ENCODE measurements around the gene CEP72. TPM values are rescaled to one million over a fixed set of nuclear protein-coding genes. Genes with fewer than 3 reads are reported as not detected.
"Not testable (repeated sequence)": the region's sequence is repeated elsewhere in the genome, so short reads cannot be mapped to it uniquely, and the experiment has no call there.

CEP72 gene
- total RNA-seq, 1 donor from 2014 or later: 4.8 TPM

- not testable (repeated sequence) for H3K4me3 ChIP-seq (ENCODE audit: low read depth, low read length); H3K27me3 ChIP-seq (ENCODE audit: control insufficient read depth, insufficient read depth, low read length); H3K36me3 ChIP-seq (ENCODE audit: control insufficient read depth, insufficient read depth, low read length); DNase-seq (ENCODE audit: low read depth)
Measured at GRCh38 chr5:682651-683358, 70.7 kb downstream of the CEP72 start.

- Histone ChIP-seq H3K27me3 (ENCODE audit: control insufficient read depth, insufficient read depth, low read length) (peaks cover 3% of the 10 kb centered on the region), H3K36me3 (ENCODE audit: control insufficient read depth, insufficient read depth, low read length) (no peaks in the 10 kb centered on the region), H3K4me3 (ENCODE audit: low read depth, low read length) (no peak overlapping the region)
- DNase-seq (ENCODE audit: low read depth): no peak
- TF ChIP-seq CTCF (IDR thresholded peaks at IDR 0.05; ENCODE audit: insufficient read depth, low read length, poor library complexity, severe bottlenecking): no peak
Measured at GRCh38 chr5:683551-684481, 71.7 kb downstream of the CEP72 start.

GRCh38 chr5:684751-685216 is 72.6 kb downstream of the CEP72 start:
- no peak for TF ChIP-seq CTCF (IDR thresholded peaks at IDR 0.05; ENCODE audit: insufficient read depth, low read length, poor library complexity, severe bottlenecking)
- Histone ChIP-seq H3K36me3 (ENCODE audit: control insufficient read depth, insufficient read depth, low read length) (no peaks in the 10 kb centered on the region), H3K27me3 (ENCODE audit: control insufficient read depth, insufficient read depth, low read length) (peaks cover 3% of the 10 kb centered on the region), H3K4me3 (ENCODE audit: low read depth, low read length) (no peak overlapping the region)
- DNase-seq (ENCODE audit: low read depth): no peak

GRCh38 chr5:685262-686171 is 73.4 kb downstream of the CEP72 start:
- no peak overlapping the region for H3K4me3 ChIP-seq (ENCODE audit: low read depth, low read length)
- TF ChIP-seq CTCF (IDR thresholded peaks at IDR 0.05; ENCODE audit: insufficient read depth, low read length, poor library complexity, severe bottlenecking): no peak
- no peaks in the 10 kb centered on the region for H3K36me3 ChIP-seq (ENCODE audit: control insufficient read depth, insufficient read depth, low read length)
- peaks cover 3% of the 10 kb centered on the region for H3K27me3 ChIP-seq (ENCODE audit: control insufficient read depth, insufficient read depth, low read length)
- no peak for DNase-seq (ENCODE audit: low read depth)

- not testable (repeated sequence) for DNase-seq (ENCODE audit: low read depth); H3K36me3 ChIP-seq (ENCODE audit: control insufficient read depth, insufficient read depth, low read length); H3K4me3 ChIP-seq (ENCODE audit: low read depth, low read length); H3K27me3 ChIP-seq (ENCODE audit: control insufficient read depth, insufficient read depth, low read length)
Measured at GRCh38 chr5:686172-686523, 74.0 kb downstream of the CEP72 start.

GRCh38 chr5:686936-687335 is 74.8 kb downstream of the CEP72 start:
- H3K27me3 ChIP-seq (ENCODE audit: control insufficient read depth, insufficient read depth, low read length); DNase-seq (ENCODE audit: low read depth); H3K4me3 ChIP-seq (ENCODE audit: low read depth, low read length); H3K36me3 ChIP-seq (ENCODE audit: control insufficient read depth, insufficient read depth, low read length): not testable (repeated sequence)

GRCh38 chr5:688348-689010 is 76.3 kb downstream of the CEP72 start:
- not testable (repeated sequence) for H3K36me3 ChIP-seq (ENCODE audit: control insufficient read depth, insufficient read depth, low read length); DNase-seq (ENCODE audit: low read depth); H3K4me3 ChIP-seq (ENCODE audit: low read depth, low read length)
- peaks cover 13% of the 10 kb centered on the region for H3K27me3 ChIP-seq (ENCODE audit: control insufficient read depth, insufficient read depth, low read length)

- peaks cover 14% of the 10 kb centered on the region for H3K27me3 ChIP-seq (ENCODE audit: control insufficient read depth, insufficient read depth, low read length)
- DNase-seq (ENCODE audit: low read depth); H3K36me3 ChIP-seq (ENCODE audit: control insufficient read depth, insufficient read depth, low read length); H3K4me3 ChIP-seq (ENCODE audit: low read depth, low read length): not testable (repeated sequence)
Measured at GRCh38 chr5:690293-690692, 78.2 kb downstream of the CEP72 start.

- H3K27me3 ChIP-seq (ENCODE audit: control insufficient read depth, insufficient read depth, low read length): peaks cover 14% of the 10 kb centered on the region
- DNase-seq (ENCODE audit: low read depth); H3K36me3 ChIP-seq (ENCODE audit: control insufficient read depth, insufficient read depth, low read length); H3K4me3 ChIP-seq (ENCODE audit: low read depth, low read length): not testable (repeated sequence)
Measured at GRCh38 chr5:691049-691448, 78.9 kb downstream of the CEP72 start.

Data from kidney epithelial cell (primary cell).